ENCODE results near the gene UBXN11.

UBXN11 gene

GRCh38 chr1:26259578-26259977 is 46.9 kb downstream of the UBXN11 start:
- no peak for DNase-seq

GRCh38 chr1:26259005-26259404 is 47.4 kb downstream of the UBXN11 start:
- DNase-seq: no peak

GRCh38 chr1:26257222-26257621 is 49.2 kb downstream of the UBXN11 start:
- DNase-seq: no peak

- no peak for DNase-seq
These were observed 52.0 kb downstream of the UBXN11 start for GRCh38 chr1:26254404-26254803.

- DNase-seq: no peak
These were observed 53.7 kb downstream of the UBXN11 start for GRCh38 chr1:26252718-26253117.

GRCh38 chr1:26239936-26240335 is 66.5 kb downstream of the UBXN11 start:
- DNase-seq: no peak

- no peak for DNase-seq
These were observed 69.0 kb downstream of the UBXN11 start for GRCh38 chr1:26237230-26237966.

- DNase-seq: peak; percentile 6
These were observed 71.6 kb downstream of the UBXN11 start for GRCh38 chr1:26234644-26235370.

GRCh38 chr1:26233903-26234643 is 72.4 kb downstream of the UBXN11 start, which contains the start of gene CEP85:
TSS of gene CEP85 (plus strand) at chr1:26234200. CDS start at chr1:26239784, 5,584 bp downstream.
- peak; percentile 98 for DNase-seq
